Measurements from ENCODE around the gene FOSL2.

Gene FOSL2

GRCh38 chr2:28392297-28393113, at the start of gene FOSL2:
Gene FOSL2, plus strand, starts transcription at chr2:28392858. Its CDS starts 863 bp downstream, at chr2:28393721.
- POLR2A ChIA-PET, result interaction anchor here (0.5 kb wide), 1 partner anchor 805 kb away, joined by 4 read pairs; no protein-coding TSS in a partner anchor
- DNase-seq (ENCODE audit: extremely low spot score), result peak; percentile 83
- TF ChIP-seq FOXK2 (IDR thresholded peaks at IDR 0.05) (no peak), TARDBP (IDR thresholded peaks at IDR 0.05) (0 out of 2 replicates have a peak, but pooled peaks have one; percentile 25), ELF4 (IDR thresholded peaks at IDR 0.05) (no peak), L3MBTL2 (conservative IDR thresholded peaks at IDR 0.05) (peak; percentile 85), HDGF (IDR thresholded peaks at IDR 0.05; ENCODE audit: borderline replicate concordance) (no peak), CTBP1 (IDR thresholded peaks at IDR 0.05; ENCODE audit: borderline replicate concordance) (peak; percentile 78; the same call in 1 of the 2 replicates)
- CTCF ChIA-PET, result interaction anchor here (0.6 kb wide), 2 partner anchors 147 to 253 kb away, joined by 3 read pairs; no protein-coding TSS in a partner anchor

- TF ChIP-seq PKNOX1 (IDR thresholded peaks at IDR 0.05), result no peak
- TF ChIP-seq CTBP1 (IDR thresholded peaks at IDR 0.05; ENCODE audit: borderline replicate concordance), result no peak
- ChIA-PET POLR2A (no interaction called here), CTCF (interaction anchor here (0.7 kb wide), 1 partner anchor 37 kb away, joined by 3 read pairs; no protein-coding TSS in a partner anchor)
- DNase-seq (ENCODE audit: extremely low spot score), result no peak
Measured at GRCh38 chr2:28343184-28343942, 49.3 kb upstream of the FOSL2 start.

GRCh38 chr2:28343971-28344715, 48.5 kb upstream of the FOSL2 start:
- CTCF ChIA-PET, result no interaction called here
- DNase-seq (ENCODE audit: extremely low spot score), result no peak
- TF ChIP-seq SP1 (IDR thresholded peaks at IDR 0.05) (no peak), FOXK2 (IDR thresholded peaks at IDR 0.05) (no peak), L3MBTL2 (conservative IDR thresholded peaks at IDR 0.05) (no peak), LEF1 (IDR thresholded peaks at IDR 0.05; ENCODE audit: borderline replicate concordance) (no peak), ARNT (IDR thresholded peaks at IDR 0.05) (no peak), PKNOX1 (IDR thresholded peaks at IDR 0.05) (no peak), CTBP1 (IDR thresholded peaks at IDR 0.05; ENCODE audit: borderline replicate concordance) (no peak), FOXA1 (IDR thresholded peaks at IDR 0.05) (no peak), ELF4 (IDR thresholded peaks at IDR 0.05) (no peak), ZNF384 (IDR thresholded peaks at IDR 0.05) (no peak), NFRKB (IDR thresholded peaks at IDR 0.05) (no peak), FOXM1 (IDR thresholded peaks at IDR 0.05; ENCODE audit: borderline replicate concordance) (no peak), TARDBP (IDR thresholded peaks at IDR 0.05) (no peak)
- POLR2A ChIA-PET, result interaction anchor here (1.0 kb wide), 1 partner anchor 15 kb away, joined by 3 read pairs; no protein-coding TSS in a partner anchor

- TF ChIP-seq FOXA1 (IDR thresholded peaks at IDR 0.05), result no peak
- no peak for TF ChIP-seq LEF1 (IDR thresholded peaks at IDR 0.05; ENCODE audit: borderline replicate concordance)
- TF ChIP-seq FOXM1 (IDR thresholded peaks at IDR 0.05; ENCODE audit: borderline replicate concordance), result no peak
- TF ChIP-seq SUZ12 (IDR thresholded peaks at IDR 0.05), result no peak
- no peak for TF ChIP-seq BHLHE40 (IDR thresholded peaks at IDR 0.05; ENCODE audit: borderline replicate concordance)
- ChIA-PET POLR2A (interaction anchor here (1.0 kb wide), 1 partner anchor 16 kb away, joined by 3 read pairs; no protein-coding TSS in a partner anchor), CTCF (no interaction called here)
- DNase-seq (ENCODE audit: extremely low spot score), result no peak
Measured at GRCh38 chr2:28344756-28345373, 47.8 kb upstream of the FOSL2 start.

- ChIA-PET POLR2A (no interaction called here), CTCF (interaction anchor here (0.6 kb wide), 3 partner anchors 10 to 680 kb away, joined by 3 read pairs; no protein-coding TSS in a partner anchor)
- TF ChIP-seq ELF4 (IDR thresholded peaks at IDR 0.05), result no peak
- TF ChIP-seq FOXA1 (IDR thresholded peaks at IDR 0.05), result no peak
- no peak for TF ChIP-seq ZNF384 (IDR thresholded peaks at IDR 0.05)
- TF ChIP-seq BHLHE40 (IDR thresholded peaks at IDR 0.05; ENCODE audit: borderline replicate concordance), result no peak
- no peak for TF ChIP-seq LEF1 (IDR thresholded peaks at IDR 0.05; ENCODE audit: borderline replicate concordance)
- no peak for TF ChIP-seq CTBP1 (IDR thresholded peaks at IDR 0.05; ENCODE audit: borderline replicate concordance)
- TF ChIP-seq FOXK2 (IDR thresholded peaks at IDR 0.05), result no peak
- no peak for TF ChIP-seq ARNT (IDR thresholded peaks at IDR 0.05)
- TF ChIP-seq SUZ12 (IDR thresholded peaks at IDR 0.05), result no peak
- no peak for TF ChIP-seq SP1 (IDR thresholded peaks at IDR 0.05)
- TF ChIP-seq TARDBP (IDR thresholded peaks at IDR 0.05), result no peak
- no peak for DNase-seq (ENCODE audit: extremely low spot score)
Measured at GRCh38 chr2:28345619-28346018, 47.0 kb upstream of the FOSL2 start.

- TF ChIP-seq ZNF384 (IDR thresholded peaks at IDR 0.05) (no peak), SP1 (IDR thresholded peaks at IDR 0.05) (no peak), FOXM1 (IDR thresholded peaks at IDR 0.05; ENCODE audit: borderline replicate concordance) (no peak), FOXK2 (IDR thresholded peaks at IDR 0.05) (no peak), L3MBTL2 (conservative IDR thresholded peaks at IDR 0.05) (no peak), ELF4 (IDR thresholded peaks at IDR 0.05) (no peak), NFRKB (IDR thresholded peaks at IDR 0.05) (no peak)
- POLR2A ChIA-PET, result no interaction called here
- DNase-seq (ENCODE audit: extremely low spot score), result no peak
- CTCF ChIA-PET, result no interaction called here
Measured at GRCh38 chr2:28346587-28346986, 46.1 kb upstream of the FOSL2 start.
